HG02759 (cell line): ENCODE results near the gene YPEL3.

ENCODE experiments used
- ATAC-seq: cut with Tn5 transposase; IDR thresholded peaks from one replicate; pipeline ENCODE4 v1.9.1; 2021; ENCODE audit warnings: mild to moderate bottlenecking, moderate library complexity; ENCODE audit not compliant: unreplicated experiment

Gene YPEL3

DNA sequence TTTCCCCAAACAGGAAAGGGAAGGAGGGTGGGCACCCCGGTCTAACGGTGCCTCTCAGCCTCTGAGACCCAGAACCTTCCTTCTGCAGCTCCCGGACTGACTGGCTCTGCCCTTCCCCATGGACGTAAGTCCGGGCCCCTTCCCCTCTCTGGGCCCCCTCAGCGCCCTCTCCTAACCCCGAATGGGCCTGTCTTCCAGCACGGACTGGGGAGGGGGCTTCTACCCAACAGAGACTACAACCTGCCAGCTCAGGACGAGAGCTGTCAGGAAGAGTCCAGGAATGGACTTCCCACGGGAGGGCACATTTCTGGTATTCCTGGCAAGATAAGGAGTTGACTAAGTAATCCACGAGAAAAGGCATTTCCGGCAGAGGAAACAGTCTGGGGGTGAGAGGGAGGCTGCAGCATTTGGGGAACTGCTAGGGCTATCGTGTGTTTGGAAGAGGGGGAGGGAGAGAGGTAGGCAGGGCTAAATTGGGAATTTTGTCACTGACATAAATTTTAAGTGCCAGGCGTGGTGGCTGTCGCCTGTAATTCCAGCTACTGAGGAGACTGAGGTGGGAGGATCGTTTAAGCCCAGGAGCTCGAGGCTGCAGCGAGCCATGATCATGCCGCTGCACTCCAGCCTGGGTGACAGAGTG lies 42.5 kb downstream of the YPEL3 start:
- ATAC-seq = no peak

DNA sequence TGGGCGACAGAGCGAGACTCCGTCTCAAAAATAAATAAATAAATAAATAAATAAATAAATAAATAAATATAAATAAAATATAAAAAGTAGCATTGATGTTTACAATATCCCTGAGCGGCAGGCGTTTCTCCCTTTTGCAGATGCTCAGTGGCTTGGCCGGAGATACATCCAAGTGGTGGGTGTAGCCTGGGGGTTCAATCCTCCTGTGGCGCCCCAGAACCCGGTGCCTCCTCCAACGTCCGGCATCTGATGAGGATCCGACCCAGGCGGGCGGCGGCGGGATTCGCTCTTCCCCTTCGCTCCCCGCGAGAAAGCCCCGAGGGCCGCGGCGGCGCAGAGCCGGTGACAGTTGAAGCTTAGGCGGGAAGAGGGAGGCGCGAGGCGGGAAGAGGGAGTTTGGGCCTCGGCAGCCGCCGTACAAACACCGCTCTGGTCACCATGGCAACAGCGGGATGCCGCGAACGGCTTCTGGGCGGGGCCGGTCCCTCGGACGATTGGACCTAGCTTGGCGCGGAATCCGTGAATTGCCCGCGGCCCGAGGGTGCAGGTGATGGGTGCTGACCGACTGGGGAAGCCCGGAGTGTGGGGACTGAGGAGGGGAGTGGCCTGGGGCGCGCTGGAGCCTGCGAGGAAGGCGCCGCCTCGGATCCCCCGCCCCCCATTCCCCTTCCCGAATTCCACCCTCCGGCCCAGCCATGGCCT lies 43.2 kb downstream of the YPEL3 start:
- peak; percentile 84 for ATAC-seq

DNA sequence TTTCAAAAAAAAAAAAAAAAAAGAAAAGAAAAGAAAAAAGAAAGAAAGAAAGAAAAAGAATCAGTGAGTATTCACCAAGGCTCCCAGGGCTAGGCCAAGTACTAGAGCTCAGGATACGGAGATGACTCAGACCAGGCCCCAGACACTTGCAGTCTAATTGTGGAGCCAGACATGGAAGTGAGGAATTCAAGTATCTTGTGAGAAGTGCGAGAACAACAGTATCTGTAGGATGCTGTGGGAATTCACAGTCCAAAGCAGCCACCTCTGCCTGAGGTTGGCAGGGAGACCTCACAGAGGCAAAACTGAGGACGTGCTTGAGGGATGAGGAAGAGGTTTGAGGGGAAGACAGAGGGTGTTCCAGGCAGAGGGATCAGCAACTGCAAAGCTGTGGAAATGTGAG lies 44.5 kb downstream of the YPEL3 start:
- ATAC-seq = no peak

DNA sequence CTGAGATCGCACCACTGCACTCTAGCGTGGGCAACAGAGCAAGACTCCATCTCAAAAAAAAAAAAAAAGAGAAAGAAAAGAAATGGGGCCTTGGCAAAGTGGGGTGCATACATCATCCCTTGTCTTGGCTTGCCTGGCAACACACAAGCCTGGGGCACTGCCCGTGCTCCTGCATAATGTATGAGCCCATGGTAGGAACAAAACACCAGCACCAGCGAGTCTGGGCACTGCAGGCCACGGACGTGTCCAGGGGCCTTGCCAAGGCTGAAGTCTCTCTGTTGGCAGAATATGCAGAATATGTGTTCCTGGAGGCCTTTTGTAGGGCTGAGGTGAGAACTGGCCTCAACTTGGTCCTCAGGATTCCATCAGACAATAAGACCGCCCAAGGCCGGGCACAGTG lies 46.1 kb downstream of the YPEL3 start:
- no peak for ATAC-seq

DNA sequence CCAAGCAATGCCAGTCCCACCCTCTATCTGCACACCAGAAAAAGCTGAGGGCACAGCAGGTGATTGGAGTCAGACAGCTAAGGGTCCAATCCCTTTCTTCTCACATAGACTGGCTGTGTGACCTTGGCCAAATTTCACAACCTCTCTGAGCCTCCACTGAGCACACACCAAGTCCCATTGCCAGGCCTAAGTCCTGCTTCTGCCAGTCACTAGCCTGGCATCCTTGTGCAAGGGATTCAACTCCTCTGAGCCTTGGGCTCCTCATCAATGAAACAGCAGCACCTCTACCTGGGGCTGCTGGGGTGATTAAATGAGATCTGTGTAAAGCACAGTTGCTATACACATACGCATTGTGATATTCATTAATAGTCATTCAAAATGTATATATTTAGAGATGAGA lies 49.4 kb downstream of the YPEL3 start:
- no peak for ATAC-seq

DNA sequence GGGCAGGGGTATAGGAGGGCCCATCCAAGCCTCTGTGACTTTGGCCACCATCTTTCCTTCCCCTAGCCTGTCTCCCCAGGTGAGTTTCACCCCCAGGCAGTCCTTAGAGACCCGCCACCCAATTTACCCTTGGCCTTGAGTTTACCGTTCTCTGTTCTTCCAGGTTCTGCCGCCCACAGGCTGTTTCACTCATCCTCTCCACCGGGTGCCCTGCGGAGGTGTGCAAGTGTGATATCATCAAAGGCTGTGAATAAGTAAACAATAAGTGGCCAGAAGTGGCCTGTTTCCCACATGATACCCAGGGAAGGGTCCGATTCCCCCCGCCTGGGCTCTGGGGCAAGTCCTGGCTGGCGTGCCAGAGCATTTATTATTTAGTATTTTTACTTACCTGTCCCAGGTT lies 49.8 kb downstream of the YPEL3 start:
- ATAC-seq = no peak
